Stimulated activated CD4-positive, alpha-beta T cell treated with anti-CD3 and anti-CD28 coated beads, TNF-alpha, amount 100 ng/mL, for 4 hours (primary cell): ENCODE data around the gene TAMALIN.

ENCODE experiments used
- DNase-seq, 3 experiments: peaks; one replicate each; pipeline ENCODE4 v3.0.0-alpha.2; 2020; ENCODE audit warnings: low read depth in 3 of 3

TAMALIN gene

DNA sequence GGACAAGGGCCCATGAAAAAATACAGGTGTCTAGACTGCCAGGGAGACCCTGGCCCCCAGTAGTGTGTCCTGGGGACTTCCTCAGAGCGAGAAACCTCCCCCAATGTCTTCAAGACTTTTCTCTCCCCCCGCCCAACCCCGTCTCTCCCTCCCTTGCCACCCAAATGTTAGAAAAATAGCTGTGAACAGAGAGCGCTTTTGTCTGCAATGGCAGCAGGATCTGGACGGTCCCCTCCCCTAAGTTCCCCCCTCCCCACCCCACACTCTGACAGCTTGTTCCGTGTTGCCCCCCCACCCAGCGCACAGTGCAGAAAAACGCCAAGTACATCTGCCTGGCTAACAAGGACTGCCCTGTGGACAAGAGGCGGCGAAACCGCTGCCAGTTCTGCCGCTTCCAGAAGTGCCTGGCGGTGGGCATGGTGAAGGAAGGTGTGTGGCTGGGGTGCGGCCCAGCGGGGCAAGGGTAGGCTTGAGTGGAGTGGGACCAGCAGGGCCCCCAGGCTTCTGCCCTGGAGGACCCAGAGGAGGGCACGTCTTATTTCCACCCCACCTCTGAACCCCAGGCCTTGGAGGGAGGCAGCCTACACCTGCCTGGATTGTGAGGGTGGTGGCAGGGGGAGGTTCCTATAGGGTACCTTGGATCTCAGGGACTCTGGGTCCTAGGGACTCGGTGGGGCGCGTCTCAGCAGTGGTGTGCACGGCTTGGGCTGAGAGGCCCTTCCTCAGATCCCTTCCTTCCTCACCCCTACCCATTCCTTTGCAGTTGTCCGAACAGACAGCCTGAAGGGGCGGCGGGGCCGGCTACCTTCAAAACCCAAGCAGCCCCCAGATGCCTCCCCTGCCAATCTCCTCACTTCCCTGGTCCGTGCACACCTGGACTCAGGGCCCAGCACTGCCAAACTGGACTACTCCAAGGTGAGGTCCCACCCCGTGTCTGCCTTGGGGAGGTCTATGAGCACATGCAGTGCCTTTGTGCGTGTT is 49.3 kb downstream of the TAMALIN start:
- no peak for DNase-seq

GRCh38 chr12:52056801-52057637 is 50.3 kb downstream of the TAMALIN start:
- no peak for DNase-seq

DNA sequence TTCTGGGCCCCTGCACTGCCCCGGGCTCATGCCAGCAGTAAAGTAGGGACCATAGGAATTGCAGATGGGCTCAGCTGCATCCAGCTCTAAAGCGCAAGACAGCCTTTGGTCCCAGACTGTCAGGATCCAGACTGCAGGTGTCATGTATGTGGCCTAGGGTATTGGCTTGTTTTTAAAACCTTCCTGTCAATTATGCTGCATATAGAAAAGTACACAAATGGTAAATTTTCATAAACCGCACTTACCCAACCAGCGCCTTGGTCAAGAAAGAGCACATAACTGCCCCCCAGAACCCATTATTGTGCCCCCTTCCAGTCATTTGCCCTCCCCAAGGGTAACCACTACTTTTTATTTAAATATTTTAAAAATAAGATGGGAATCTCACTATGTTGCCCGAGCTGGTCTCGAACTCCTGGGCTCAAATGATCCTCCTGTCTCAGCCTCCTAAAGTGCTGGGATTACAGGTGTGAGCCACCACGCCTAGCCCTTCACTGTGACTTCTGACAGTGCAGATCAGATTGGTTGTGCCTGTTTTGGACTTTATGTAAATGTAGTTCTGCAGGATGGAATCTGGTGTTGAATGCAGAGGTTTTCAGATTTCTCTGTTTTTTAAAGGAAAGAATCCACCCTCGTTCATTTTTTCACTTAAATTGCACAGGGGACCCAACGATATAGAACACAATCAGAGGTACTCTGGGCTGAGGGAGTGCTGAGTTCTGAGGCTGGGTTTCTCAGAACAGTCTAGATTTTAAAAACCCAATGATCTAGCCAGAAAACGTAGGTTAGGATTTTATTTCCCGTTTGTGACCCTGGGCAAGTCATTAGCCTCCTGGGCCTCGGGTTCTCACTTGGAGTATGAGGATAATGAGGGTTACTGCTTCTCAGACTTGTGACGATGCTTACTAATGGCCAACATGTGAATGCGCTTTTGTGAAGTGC is 51.2 kb downstream of the TAMALIN start:
- DNase-seq, result no peak

DNA sequence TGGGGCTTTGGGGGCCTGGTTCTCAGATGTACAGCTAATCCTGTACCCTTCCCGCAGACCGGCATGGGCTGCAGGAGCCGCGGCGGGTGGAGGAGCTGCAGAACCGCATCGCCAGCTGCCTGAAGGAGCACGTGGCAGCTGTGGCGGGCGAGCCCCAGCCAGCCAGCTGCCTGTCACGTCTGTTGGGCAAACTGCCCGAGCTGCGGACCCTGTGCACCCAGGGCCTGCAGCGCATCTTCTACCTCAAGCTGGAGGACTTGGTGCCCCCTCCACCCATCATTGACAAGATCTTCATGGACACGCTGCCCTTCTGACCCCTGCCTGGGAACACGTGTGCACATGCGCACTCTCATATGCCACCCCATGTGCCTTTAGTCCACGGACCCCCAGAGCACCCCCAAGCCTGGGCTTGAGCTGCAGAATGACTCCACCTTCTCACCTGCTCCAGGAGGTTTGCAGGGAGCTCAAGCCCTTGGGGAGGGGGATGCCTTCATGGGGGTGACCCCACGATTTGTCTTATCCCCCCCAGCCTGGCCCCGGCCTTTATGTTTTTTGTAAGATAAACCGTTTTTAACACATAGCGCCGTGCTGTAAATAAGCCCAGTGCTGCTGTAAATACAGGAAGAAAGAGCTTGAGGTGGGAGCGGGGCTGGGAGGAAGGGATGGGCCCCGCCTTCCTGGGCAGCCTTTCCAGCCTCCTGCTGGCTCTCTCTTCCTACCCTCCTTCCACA is 52.0 kb downstream of the TAMALIN start:
- DNase-seq, result no peak

DNA sequence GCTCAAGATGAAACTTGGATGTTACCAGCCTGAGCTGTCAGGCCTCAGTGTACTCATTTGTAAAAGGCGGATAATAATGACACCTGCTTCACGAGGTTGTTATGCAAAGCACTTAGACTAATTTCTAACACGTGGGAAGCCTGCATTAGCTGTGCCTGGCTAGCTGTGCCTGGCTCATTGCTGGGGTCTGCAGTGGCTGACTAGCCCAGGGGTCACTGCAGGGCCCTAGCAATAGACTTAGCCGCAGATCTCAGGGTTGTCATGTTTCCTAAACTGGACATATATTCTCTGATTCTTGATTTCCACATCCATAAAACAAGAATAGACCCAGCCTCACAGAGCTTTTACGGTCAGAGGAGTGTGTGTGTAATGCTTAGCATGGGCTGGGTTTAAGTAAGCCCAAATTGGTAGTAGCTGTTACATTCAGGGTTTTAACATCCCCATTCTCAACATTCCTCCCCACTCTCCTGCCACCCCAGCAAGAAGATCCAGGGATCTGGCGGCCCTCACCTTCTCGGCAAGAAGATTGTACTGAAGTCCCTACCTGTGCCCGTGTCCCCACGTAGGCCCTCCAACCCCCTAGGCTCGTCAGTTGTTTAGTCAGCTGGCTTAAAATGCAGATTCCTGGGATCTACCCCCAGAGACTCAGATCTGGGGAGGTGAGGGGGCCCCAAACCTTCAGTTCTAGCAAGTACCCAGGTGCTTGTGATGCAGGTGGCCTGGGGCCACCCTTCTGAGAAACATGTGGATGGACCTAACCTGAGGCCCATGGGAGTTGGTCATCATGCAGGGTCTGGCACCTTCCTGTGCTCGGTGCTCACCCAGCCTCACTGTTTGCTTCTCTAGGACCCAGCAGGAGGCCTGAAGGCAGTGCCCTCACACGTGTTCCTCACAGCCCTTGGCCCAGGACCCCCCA is 53.1 kb downstream of the TAMALIN start:
- DNase-seq, result no peak

DNA sequence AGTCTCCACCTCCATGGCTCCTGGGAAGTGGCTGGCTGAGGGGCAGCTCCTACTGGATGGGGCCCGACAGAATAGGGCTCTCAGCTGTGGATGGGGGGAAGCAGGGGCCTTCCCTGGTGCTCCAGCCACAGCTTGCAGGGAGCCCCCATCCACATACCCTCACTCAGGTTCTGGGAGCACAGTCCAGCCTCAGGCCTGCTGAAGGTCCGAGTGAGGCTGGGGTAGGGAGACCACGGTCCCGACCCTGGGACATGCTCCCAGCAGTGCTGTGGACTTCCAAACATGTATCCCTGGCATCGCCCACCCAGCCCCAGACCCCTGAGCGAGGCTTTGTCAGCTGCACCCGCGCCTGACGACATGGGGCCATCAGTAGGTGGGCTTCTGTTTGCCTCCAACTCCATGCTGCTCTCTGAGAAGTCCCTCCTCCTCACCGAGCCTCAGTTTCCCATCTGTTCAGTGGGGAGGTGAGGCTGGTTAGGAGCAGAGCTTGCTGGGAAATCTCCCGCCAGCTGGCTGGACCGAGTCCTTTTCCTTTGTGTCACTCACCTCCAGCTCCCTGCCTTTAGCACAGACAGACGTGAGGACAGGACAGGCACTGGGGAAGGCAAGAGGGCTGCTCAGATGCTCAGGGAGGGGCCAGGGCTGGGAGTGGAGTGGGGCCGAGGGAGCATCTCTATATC is 53.9 kb downstream of the TAMALIN start:
- DNase-seq, result no peak

DNA sequence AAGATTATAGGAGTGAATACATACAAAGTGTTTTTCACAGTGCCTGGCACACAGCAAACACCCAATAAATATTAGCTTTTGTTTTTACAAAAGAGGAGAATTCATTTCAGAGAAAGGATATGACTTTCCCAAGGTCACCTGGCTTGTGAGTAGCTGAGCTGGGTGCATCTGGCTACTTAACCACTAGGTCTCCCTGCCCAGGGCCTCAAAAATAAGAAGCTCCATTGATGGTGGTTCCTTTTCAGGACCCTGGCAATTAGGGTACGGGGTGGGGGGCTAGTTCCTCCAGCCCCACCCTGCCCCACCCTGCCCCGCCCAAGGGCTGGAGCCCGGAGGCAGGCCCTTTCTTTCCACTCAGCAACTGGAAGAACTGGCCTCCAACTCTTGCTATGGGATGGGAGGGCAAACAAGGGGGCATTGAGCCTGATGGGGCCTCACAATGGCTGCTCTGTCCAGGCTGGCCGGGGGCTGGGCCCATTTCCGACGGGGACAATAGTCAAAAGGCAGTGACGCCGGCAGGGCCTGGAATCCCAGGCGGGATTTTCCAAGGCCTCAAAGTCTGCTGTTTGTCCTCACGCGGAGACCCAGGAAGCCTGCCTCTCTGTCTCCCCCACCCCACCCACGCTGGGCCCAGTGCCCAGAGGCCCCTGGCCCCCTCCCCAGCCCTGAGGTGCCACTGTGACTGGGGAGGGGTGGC is 54.9 kb downstream of the TAMALIN start:
- DNase-seq, result no peak

DNA sequence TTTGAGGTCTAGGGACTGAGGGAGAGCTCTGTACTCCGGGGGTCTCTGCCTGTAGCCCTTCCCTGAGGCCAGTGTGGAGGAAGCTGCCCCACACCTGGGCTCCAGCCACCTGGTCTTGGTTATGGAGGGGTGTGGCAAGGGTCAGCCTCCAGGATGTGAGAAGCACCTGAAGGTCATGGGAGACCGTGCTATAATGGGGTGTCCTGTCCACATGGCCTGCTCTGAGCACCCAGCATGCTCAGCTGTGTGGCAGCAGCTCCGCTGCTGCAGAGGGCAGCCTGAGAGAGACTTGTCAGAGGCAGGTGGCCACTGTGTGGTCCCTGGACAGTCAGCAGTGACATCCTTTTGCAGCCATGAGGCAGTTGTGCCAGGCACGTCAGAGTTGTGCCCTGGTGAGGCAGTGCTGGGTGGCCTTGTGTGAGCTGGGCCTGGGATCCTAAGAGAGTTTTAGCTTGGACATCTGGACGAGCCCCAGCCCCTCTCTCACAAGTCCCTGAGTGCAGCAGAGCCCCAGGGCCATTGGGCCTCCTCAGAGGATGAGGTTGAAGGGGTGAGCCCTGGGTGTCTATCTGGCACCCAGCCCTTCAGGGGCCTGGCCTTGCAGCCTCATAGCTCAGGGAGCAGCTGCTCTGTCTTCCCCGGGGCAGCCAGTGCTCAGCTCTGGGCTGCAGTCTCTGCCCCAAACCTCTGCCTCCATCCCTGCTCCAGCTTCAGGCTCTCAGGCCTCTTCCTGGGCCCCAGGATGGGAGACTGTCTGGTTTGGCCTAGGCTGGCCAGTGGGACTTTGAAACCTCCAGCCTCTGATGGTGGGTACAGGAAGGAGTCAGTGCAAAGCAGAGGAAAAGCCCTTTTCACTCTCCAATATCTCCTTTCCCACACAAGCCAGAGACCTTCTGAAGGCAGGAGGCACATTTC is 55.7 kb downstream of the TAMALIN start:
- no peak for DNase-seq

- DNase-seq, result no peak
Measured at GRCh38 chr12:52063082-52063924, 56.6 kb downstream of the TAMALIN start.

- DNase-seq, result no peak
Measured at GRCh38 chr12:52063981-52064649, 57.4 kb downstream of the TAMALIN start.
